HepG2 (cell line): ENCODE results near the gene TBC1D24. TPM values are rescaled to one million over a fixed set of nuclear protein-coding genes. Genes with fewer than 3 reads are reported as not detected.

Experiments
- CREB1 ChIP-seq, 2 experiments: fragments of 450-650 bp in 1 of 2; IDR thresholded peaks; 2 replicates each; pipeline ENCODE4 v1.6.1; 2016 to 2017; ENCODE audit warnings: control low read depth in 1 of 2, mild to moderate bottlenecking in 1 of 2, missing compliant biosample characterization in 1 of 2, missing genetic modification characterization in 1 of 2
- FOXA3 ChIP-seq: IDR thresholded peaks from 2 replicates; pipeline ENCODE4 v1.6.1; 2016; ENCODE audit warnings: missing genetic modification reagents, missing compliant biosample characterization
- HDAC1 ChIP-seq: sonication (generic); formaldehyde crosslinking; IDR thresholded peaks from 2 replicates; pipeline ENCODE4 v1.5.1; 2020; ENCODE audit warnings: mild to moderate bottlenecking, missing genetic modification reagents
- JUND ChIP-seq: sonication (generic); formaldehyde crosslinking; IDR thresholded peaks from 2 replicates; pipeline ENCODE4 v1.8.0; 2022; ENCODE audit warnings: mild to moderate bottlenecking, missing genetic modification reagents
- KDM2A ChIP-seq: sonication (generic); formaldehyde crosslinking; IDR thresholded peaks from 2 replicates; pipeline ENCODE4 v1.4.0; 2020; ENCODE audit warnings: low read depth, missing genetic modification reagents, borderline replicate concordance
- KDM5A ChIP-seq: fragments of 200-600 bp; sonication (generic); IDR thresholded peaks from 2 replicates; pipeline ENCODE4 v1.7.0; 2018; ENCODE audit warnings: antibody characterized with exemption, mild to moderate bottlenecking, low read length, borderline replicate concordance
- MZF1 ChIP-seq: sonication (generic); formaldehyde crosslinking; IDR thresholded peaks from 2 replicates; pipeline ENCODE4 v1.8.1; 2023; ENCODE audit warnings: mild to moderate bottlenecking, missing genetic modification reagents, borderline replicate concordance
- NFIB ChIP-seq: sonication (generic); formaldehyde crosslinking; IDR thresholded peaks from 2 replicates; pipeline ENCODE4 v1.9.0; 2021; ENCODE audit warnings: missing genetic modification reagents, mild to moderate bottlenecking, borderline replicate concordance
- NRL ChIP-seq: sonication (generic); formaldehyde crosslinking; IDR thresholded peaks from 2 replicates; pipeline ENCODE4 v1.5.0; 2020; ENCODE audit warnings: missing genetic modification reagents, mild to moderate bottlenecking, moderate library complexity, borderline replicate concordance
- RXRA ChIP-seq: sonication (generic); formaldehyde crosslinking; IDR thresholded peaks from 2 replicates; pipeline ENCODE4 v1.5.1; 2020; ENCODE audit warnings: missing genetic modification reagents
- SATB2 ChIP-seq: sonication (generic); formaldehyde crosslinking; IDR thresholded peaks from 2 replicates; pipeline ENCODE4 v1.5.0; 2020; ENCODE audit warnings: missing genetic modification reagents
- SP2 ChIP-seq: sonication (generic); formaldehyde crosslinking; IDR thresholded peaks from 2 replicates; pipeline ENCODE4 v1.5.1; 2020; ENCODE audit warnings: mild to moderate bottlenecking, missing genetic modification reagents
- SP5 ChIP-seq: IDR thresholded peaks from 2 replicates; pipeline ENCODE4 v1.6.1; 2016; ENCODE audit warnings: low read depth, borderline replicate concordance
- SRSF1 ChIP-seq: fragments of 200-400 bp; formaldehyde crosslinking; optimal IDR thresholded peaks from 2 replicates; pipeline ENCODE3; 2017; ENCODE audit warnings: mild to moderate bottlenecking, low read depth, low read length, moderate library complexity
- TBP ChIP-seq: sonication (generic); formaldehyde crosslinking; IDR thresholded peaks from 2 replicates; pipeline ENCODE4 v1.5.0; 2020; ENCODE audit warnings: missing genetic modification reagents
- ZFP82 ChIP-seq: sonication (generic); formaldehyde crosslinking; IDR thresholded peaks from 2 replicates; pipeline ENCODE4 v1.5.1; 2020; ENCODE audit warnings: mild to moderate bottlenecking, missing genetic modification reagents, borderline replicate concordance
- ZGPAT ChIP-seq: IDR thresholded peaks from 2 replicates; pipeline ENCODE4 v1.6.1; 2016; ENCODE audit warnings: mild to moderate bottlenecking
- ZHX1 ChIP-seq: sonication (generic); formaldehyde crosslinking; IDR thresholded peaks from 2 replicates; pipeline ENCODE4 v1.8.1; 2022; ENCODE audit warnings: low read depth, mild to moderate bottlenecking, missing genetic modification reagents
- ZNF205 ChIP-seq: IDR thresholded peaks from 2 replicates; pipeline ENCODE4 v1.6.1; 2018; ENCODE audit warnings: missing biosample characterization, missing genetic modification reagents
- ZNF431 ChIP-seq: sonication (generic); formaldehyde crosslinking; IDR thresholded peaks from 2 replicates; pipeline ENCODE4 v1.9.0; 2022; ENCODE audit warnings: missing genetic modification reagents, low read depth, mild to moderate bottlenecking, borderline replicate concordance
- ZNF558 ChIP-seq: sonication (generic); formaldehyde crosslinking; IDR thresholded peaks from 2 replicates; pipeline ENCODE4 v1.9.0; 2022; ENCODE audit warnings: mild to moderate bottlenecking, missing genetic modification reagents, borderline replicate concordance
- ZNF607 ChIP-seq: sonication (generic); formaldehyde crosslinking; IDR thresholded peaks from 2 replicates; pipeline ENCODE4 v1.5.1; 2020; ENCODE audit warnings: missing genetic modification reagents, mild to moderate bottlenecking, borderline replicate concordance
- ZNF710 ChIP-seq: sonication (generic); formaldehyde crosslinking; IDR thresholded peaks from 2 replicates; pipeline ENCODE4 v1.5.0; 2020; ENCODE audit warnings: mild to moderate bottlenecking, missing genetic modification reagents, borderline replicate concordance
- ZNF775 ChIP-seq: sonication (generic); formaldehyde crosslinking; IDR thresholded peaks from 2 replicates; pipeline ENCODE4 v1.4.0; 2020; ENCODE audit warnings: missing genetic modification reagents, mild to moderate bottlenecking, moderate library complexity, borderline replicate concordance
- polyA plus RNA-seq, 8 experiments: library from polyadenylated mRNA; depleted of rRNA in 3 of 8; stranded (reverse) in 7 of 8; unstranded in 1 of 8; fragments of >200 nt; fragmentation: Illumina TruSeq in 4 of 8; extraction: Trizol in 4 of 8; gene quantifications; 2 replicates each; pipeline versions ENCODE4 v1.2.1 to v1.2.3, GENCODE V29; 2011 to 2016; ENCODE audit warnings: low read depth in 4 of 8, missing spikeins in 1 of 8, mixed read lengths in 1 of 8; ENCODE audit not compliant: insufficient read depth in 1 of 8
- total RNA-seq, 5 experiments: library from RNA; depleted of rRNA; stranded (reverse); fragments of >200 nt; fragmentation: Illumina TruSeq; extraction: Trizol; gene quantifications; 2 replicates each; pipeline ENCODE4 v1.2.3, GENCODE V29; 2016; ENCODE audit warnings: low read depth in 1 of 5

TBC1D24 gene
- total and polyA plus RNA-seq, 2 of the 13 experiments (the other 11 are each of a cell fraction or from before 2014, with no cell fraction given) = 7.7 to 13.7 TPM

GRCh38 chr16:2429034-2429770 is 45.7 kb upstream of the TBC1D24 start, which contains the start of gene CCNF (continued):
- TF ChIP-seq JUND (no peak), ZNF607 (CRISPR knock-in tag) (no peak), ZFP82 (CRISPR knock-in tag) (peak; percentile 65; the same call in 1 of the 2 replicates), NFIB (CRISPR knock-in tag) (no peak), RXRA (CRISPR knock-in tag) (no peak), TBP (CRISPR knock-in tag) (no peak), ZGPAT (CRISPR knock-in tag) (peak; percentile 64; the same call in 1 of the 2 replicates), ZNF775 (CRISPR knock-in tag) (no peak), MZF1 (CRISPR knock-in tag) (no peak), ZHX1 (no peak), SP5 (CRISPR knock-in tag) (peak; percentile 52; the same call in 1 of the 2 replicates), KDM5A (peak; percentile 55; the same call in 1 of the 2 replicates), ZNF205 (CRISPR knock-in tag) (no peak), FOXA3 (no peak), SRSF1 (no peak), SATB2 (CRISPR knock-in tag) (peak; percentile 58; the same call in 1 of the 2 replicates), SP2 (CRISPR knock-in tag) (peak; percentile 89), KDM2A (peak; percentile 49; the same call in 1 of the 2 replicates), ZNF710 (CRISPR knock-in tag) (no peak), ZNF431 (CRISPR knock-in tag) (peak; percentile 70), ZNF558 (CRISPR knock-in tag) (0 out of 2 replicates have a peak, but pooled peaks have one; percentile 25), HDAC1 (peak; percentile 45), NRL (CRISPR knock-in tag) (no peak), CREB1 (IDR thresholded peaks at IDR 0.05) (peak; percentile 50; the same call in 1 of the 2 replicates), CREB1 (CRISPR knock-in tag; IDR thresholded peaks at IDR 0.05) (no peak)
